Endothelial cell of umbilical vein (primary cell): Measurements from ENCODE around the gene DUSP16. TPM values are rescaled to one million over a fixed set of nuclear protein-coding genes. Genes with fewer than 3 reads are reported as not detected.

Source experiments
- BruUV-seq: library from RNA; stranded (reverse); fragments of 400-500 nt; replicated peaks from 2 replicates; lab custom pipeline; 2021; lab: Mats Ljungman, UMichigan
- CTCF ChIA-PET: fragments of 300-600, 350-600 bp; sonication (Branson Sonifier 250); formaldehyde crosslinking; loops from one replicate; lab custom pipeline; 2021; ENCODE audit warnings: antibody characterized with exemption, inconsistent platforms; lab: Charles Lee
- POLR2A ChIA-PET: fragments of 300-600, 350-600 bp; sonication (Branson Sonifier 250); formaldehyde crosslinking; loops from one replicate; lab custom pipeline; 2021; ENCODE audit warnings: antibody characterized with exemption, inconsistent platforms; lab: Charles Lee
- DNase-seq: peaks from one replicate; pipeline ENCODE4 v3.0.0-alpha.2; 2011; ENCODE audit warnings: low read depth, low spot score
- FAIRE-seq: peaks from 2 replicates; lab custom pipeline; 2011; peaks lifted over from hg19 to GRCh38; lab: Jason Lieb, UNC
- H2AFZ ChIP-seq: 2 replicates; pipeline ENCODE4 v1.6.0; 2012; ENCODE audit warnings: low read depth, low read length, control low read depth, inconsistent platforms
- H3K27ac ChIP-seq: 2 replicates; pipeline ENCODE4 v1.5.1; 2011; ENCODE audit warnings: low read depth, mild to moderate bottlenecking, control low read depth, low read length, moderate library complexity; ENCODE audit not compliant: insufficient read depth
- H3K27me3 ChIP-seq, 2 experiments: 2 replicates each; pipeline versions ENCODE4 v1.6.0 to v1.6.1; 2011; ENCODE audit warnings: low read length in 2 of 2, mixed read lengths in 1 of 2; ENCODE audit not compliant: control insufficient read depth in 2 of 2, insufficient read depth in 2 of 2
- H3K36me3 ChIP-seq, 2 experiments: 2 replicates in 1 of 2; 3 replicates in 1 of 2; pipeline ENCODE4 v1.5.1; 2011; ENCODE audit warnings: low read length in 2 of 2, mild to moderate bottlenecking in 1 of 2, moderate library complexity in 1 of 2; ENCODE audit not compliant: control insufficient read depth in 2 of 2, insufficient read depth in 2 of 2; ENCODE audit errors: extremely low read depth in 1 of 2
- H3K4me1 ChIP-seq: 3 replicates; pipeline ENCODE4 v1.5.1; 2011; ENCODE audit warnings: mild to moderate bottlenecking, low read length; ENCODE audit not compliant: control insufficient read depth, insufficient read depth; ENCODE audit errors: extremely low read depth
- H3K4me2 ChIP-seq: 2 replicates; pipeline ENCODE4 v1.6.1; 2011; ENCODE audit warnings: low read length, control low read depth, mixed read lengths; ENCODE audit not compliant: insufficient read depth
- H3K4me3 ChIP-seq, 3 experiments: fragments of 200-600 bp in 1 of 3; sonication (generic), shearing (Covaris generic) in 1 of 3; replicated peaks in 1 of 3; 2 replicates each; pipeline ENCODE4 v1.5.1; 2011 to 2016; ENCODE audit warnings: control low read depth in 3 of 3, low read length in 3 of 3, mild to moderate bottlenecking in 2 of 3, inconsistent platforms in 1 of 3, low read depth in 1 of 3, moderate library complexity in 1 of 3; ENCODE audit not compliant: insufficient read depth in 1 of 3
- H3K79me2 ChIP-seq: 2 replicates; pipeline ENCODE4 v1.6.0; 2012; ENCODE audit warnings: low read length, inconsistent platforms; ENCODE audit not compliant: control insufficient read depth, insufficient read depth
- H3K9ac ChIP-seq: replicated peaks from 2 replicates; pipeline ENCODE3; 2011; ENCODE audit warnings: low read length, control low read depth; ENCODE audit not compliant: insufficient read depth; ENCODE audit errors: extremely low read depth
- H3K9me1 ChIP-seq: replicated peaks from 3 replicates; pipeline ENCODE4 v1.6.0; 2011; ENCODE audit warnings: mild to moderate bottlenecking, low read length; ENCODE audit not compliant: control insufficient read depth, insufficient read depth; ENCODE audit errors: extremely low read depth
- H3K9me3 ChIP-seq: replicated peaks from 2 replicates; pipeline ENCODE4 v1.5.1; 2012; ENCODE audit warnings: low read length, inconsistent platforms; ENCODE audit not compliant: control insufficient read depth, insufficient read depth
- H4K20me1 ChIP-seq: replicated peaks from 2 replicates; pipeline ENCODE3; 2011; ENCODE audit warnings: mild to moderate bottlenecking, low read length; ENCODE audit not compliant: control insufficient read depth, insufficient read depth; ENCODE audit errors: extremely low read depth
- CTCF ChIP-seq, 2 donors: IDR thresholded peaks; 1 replicate in 1 of 2; 2 replicates in 1 of 2; pipeline ENCODE4 v1.5.1; 2011; ENCODE audit warnings: low read length in 2 of 2, mild to moderate bottlenecking in 2 of 2, moderate library complexity in 2 of 2, control low read depth in 1 of 2, inconsistent platforms in 1 of 2, low read depth in 1 of 2; ENCODE audit not compliant: insufficient read depth in 1 of 2; ENCODE audit errors: extremely low read depth in 1 of 2
- EZH2 ChIP-seq: IDR thresholded peaks from 2 replicates; pipeline ENCODE4 v1.6.1; 2012; ENCODE audit warnings: borderline replicate concordance, low read depth, mild to moderate bottlenecking, moderate library complexity, low read length, inconsistent platforms; ENCODE audit not compliant: severe bottlenecking
- FOS ChIP-seq: IDR thresholded peaks from 2 replicates; pipeline ENCODE4 v1.6.1; 2011; ENCODE audit warnings: mild to moderate bottlenecking, low read length, moderate library complexity, borderline replicate concordance; ENCODE audit not compliant: insufficient read depth
- GATA2 ChIP-seq: IDR thresholded peaks from 2 replicates; pipeline ENCODE4 v1.7.0; 2011; ENCODE audit warnings: low read depth, mild to moderate bottlenecking, moderate library complexity, mixed read lengths, low read length; ENCODE audit not compliant: insufficient read length, insufficient read depth
- JUN ChIP-seq: IDR thresholded peaks from 2 replicates; pipeline ENCODE4 v1.6.1; 2011; ENCODE audit warnings: borderline replicate concordance, low read depth; ENCODE audit not compliant: insufficient read length, insufficient read depth
- MAX ChIP-seq: IDR thresholded peaks from 2 replicates; pipeline ENCODE4 v1.6.1; 2011; ENCODE audit not compliant: insufficient read depth, insufficient read length
- MYC ChIP-seq: IDR thresholded peaks from one replicate; pipeline ENCODE4 v1.6.1; 2011; ENCODE audit warnings: mild to moderate bottlenecking, low read depth, low read length
- POLR2A ChIP-seq: IDR thresholded peaks from 2 replicates; pipeline ENCODE4 v1.6.1; 2012; ENCODE audit warnings: low read depth, mild to moderate bottlenecking, control low read depth, low read length
- POLR2AphosphoS5 ChIP-seq: IDR thresholded peaks from 2 replicates; pipeline ENCODE4 v1.6.1; 2012; ENCODE audit warnings: low read depth, mild to moderate bottlenecking, control low read depth, low read length, moderate library complexity; ENCODE audit not compliant: insufficient read depth
- dilution Hi-C: fragments of 300-500 bp; cut with MboI; formaldehyde crosslinking; loops from one replicate; pipeline ENCODE4 v1.15.0; 2019; ENCODE audit warnings: low sequenced_read_pairs; ENCODE audit not compliant: extremely low pct_ligation_motif_present
- intact Hi-C: fragments of 100-400 bp; cut with micrococcal nuclease; formaldehyde crosslinking; loops from one replicate; pipeline ENCODE4 v1.10.0; 2022
- polyA plus RNA-seq, 4 experiments: library from polyadenylated mRNA; depleted of rRNA in 3 of 4; stranded (reverse) in 3 of 4; unstranded in 1 of 4; fragments of >200 nt; gene quantifications; 2 replicates each; pipeline versions ENCODE4 v1.2.1 to v1.2.3, GENCODE V29; 2011 to 2012; ENCODE audit warnings: missing spikeins in 1 of 4
- total RNA-seq: library from RNA; stranded (reverse); gene quantifications from 2 replicates; pipeline ENCODE4 v1.2.3, GENCODE V29; 2021

DUSP16 gene
- total and polyA plus RNA-seq, 2 donors (not counting 3 experiments of a cell fraction or from before 2014, with no cell fraction given): 7.4 to 19.5 TPM

- Histone ChIP-seq H3K27ac (no peak overlapping the region), H2AFZ (no peak overlapping the region), H3K9me3 (no peaks in the 10 kb centered on the region), H3K36me3 (no peaks in the 10 kb centered on the region), H3K4me3 (no peak overlapping the region), H3K4me2 (no peak overlapping the region), H4K20me1 (no peaks in the 10 kb centered on the region), H3K9ac (no peak overlapping the region), H3K27me3 (no peaks in the 10 kb centered on the region), H3K9me1 (no peaks in the 10 kb centered on the region), H3K79me2 (no peaks in the 10 kb centered on the region), H3K4me1 (peaks cover 9% of the 10 kb centered on the region)
- no TSS peak for BruUV-seq
- ChIA-PET CTCF (no interaction called here), POLR2A (no interaction called here)
- FAIRE-seq (no peak), DNase-seq (no peak)
- intact Hi-C loops (no loop called here), dilution Hi-C loops (no loop called here)
- TF ChIP-seq MYC: no peak
- no peak for TF ChIP-seq JUN
- TF ChIP-seq POLR2AphosphoS5: no peak
- no peak for TF ChIP-seq GATA2
- no peak for TF ChIP-seq FOS
- TF ChIP-seq MAX: no peak
- no peak for TF ChIP-seq EZH2
- TF ChIP-seq POLR2A: no peak
- no peak for TF ChIP-seq CTCF (IDR thresholded peaks at IDR 0.05; ENCODE audit: extremely low read depth in 1 of 2, insufficient read depth in 1 of 2, low read depth in 1 of 2, low read length in 2 of 2)
Measured at GRCh38 chr12:12492547-12492946, 70.1 kb downstream of the DUSP16 start.
